ENCODE results near the gene KPNB1.

KPNB1 gene

GRCh38 chr17:47716375-47716774, 66.7 kb downstream of the KPNB1 start:
- H3K27ac ChIP-seq (replicated peaks), result no peak overlapping the region
- H3K4me3 ChIP-seq (replicated peaks; ENCODE audit: insufficient read depth, low read length), result no peak overlapping the region
- no peak for TF ChIP-seq POLR2AphosphoS5 (IDR thresholded peaks at IDR 0.05; ENCODE audit: low read depth)
- TF ChIP-seq REST (IDR thresholded peaks at IDR 0.05; ENCODE audit: insufficient replicate concordance, low read depth), result no peak
- peaks cover 25% of the 10 kb centered on the region for H3K27me3 ChIP-seq (ENCODE audit: insufficient read depth, poor library complexity, severe bottlenecking)
- no peak for DNase-seq (ENCODE audit: low read depth in 1 of 2, low spot score in 1 of 2)

- Histone ChIP-seq H3K27ac (replicated peaks) (no peak overlapping the region), H3K27me3 (ENCODE audit: insufficient read depth, poor library complexity, severe bottlenecking) (peaks cover 33% of the 10 kb centered on the region), H3K4me3 (replicated peaks; ENCODE audit: insufficient read depth, low read length) (no peak overlapping the region)
- DNase-seq (ENCODE audit: low read depth in 1 of 2, low spot score in 1 of 2), result no peak
- TF ChIP-seq SPI1 (IDR thresholded peaks at IDR 0.05; ENCODE audit: borderline replicate concordance, low read depth) (no peak), CTCF (IDR thresholded peaks at IDR 0.05; ENCODE audit: insufficient read depth, low read length) (no peak), GABPA (IDR thresholded peaks at IDR 0.05; ENCODE audit: low read depth) (no peak), REST (IDR thresholded peaks at IDR 0.05; ENCODE audit: insufficient replicate concordance, low read depth) (no peak), POLR2AphosphoS5 (IDR thresholded peaks at IDR 0.05; ENCODE audit: low read depth) (no peak)
Observed at GRCh38 chr17:47717261-47717697, 67.6 kb downstream of the KPNB1 start.

- Histone ChIP-seq H3K27me3 (ENCODE audit: insufficient read depth, poor library complexity, severe bottlenecking) (peaks cover 34% of the 10 kb centered on the region), H3K4me3 (replicated peaks; ENCODE audit: insufficient read depth, low read length) (no peak overlapping the region), H3K27ac (replicated peaks) (no peak overlapping the region)
- no peak for TF ChIP-seq CTCF (IDR thresholded peaks at IDR 0.05; ENCODE audit: insufficient read depth, low read length)
- no peak for TF ChIP-seq REST (IDR thresholded peaks at IDR 0.05; ENCODE audit: insufficient replicate concordance, low read depth)
- TF ChIP-seq POLR2AphosphoS5 (IDR thresholded peaks at IDR 0.05; ENCODE audit: low read depth), result no peak
- no peak for TF ChIP-seq GABPA (IDR thresholded peaks at IDR 0.05; ENCODE audit: low read depth)
- no peak for TF ChIP-seq SPI1 (IDR thresholded peaks at IDR 0.05; ENCODE audit: borderline replicate concordance, low read depth)
- DNase-seq (ENCODE audit: low read depth in 1 of 2, low spot score in 1 of 2), result no peak
Observed at GRCh38 chr17:47717979-47718621, 68.4 kb downstream of the KPNB1 start.
